Measurements from ENCODE around the gene UBE2Q2. TPM values are rescaled to one million over a fixed set of nuclear protein-coding genes. Genes with fewer than 3 reads are reported as not detected.
A peak's percentile ranks its signal among the peaks of the same experiment; 100 is the strongest.

The UBE2Q2 gene
- total RNA-seq, 1 experiment from 2014 or later: 18.1 TPM

DNA sequence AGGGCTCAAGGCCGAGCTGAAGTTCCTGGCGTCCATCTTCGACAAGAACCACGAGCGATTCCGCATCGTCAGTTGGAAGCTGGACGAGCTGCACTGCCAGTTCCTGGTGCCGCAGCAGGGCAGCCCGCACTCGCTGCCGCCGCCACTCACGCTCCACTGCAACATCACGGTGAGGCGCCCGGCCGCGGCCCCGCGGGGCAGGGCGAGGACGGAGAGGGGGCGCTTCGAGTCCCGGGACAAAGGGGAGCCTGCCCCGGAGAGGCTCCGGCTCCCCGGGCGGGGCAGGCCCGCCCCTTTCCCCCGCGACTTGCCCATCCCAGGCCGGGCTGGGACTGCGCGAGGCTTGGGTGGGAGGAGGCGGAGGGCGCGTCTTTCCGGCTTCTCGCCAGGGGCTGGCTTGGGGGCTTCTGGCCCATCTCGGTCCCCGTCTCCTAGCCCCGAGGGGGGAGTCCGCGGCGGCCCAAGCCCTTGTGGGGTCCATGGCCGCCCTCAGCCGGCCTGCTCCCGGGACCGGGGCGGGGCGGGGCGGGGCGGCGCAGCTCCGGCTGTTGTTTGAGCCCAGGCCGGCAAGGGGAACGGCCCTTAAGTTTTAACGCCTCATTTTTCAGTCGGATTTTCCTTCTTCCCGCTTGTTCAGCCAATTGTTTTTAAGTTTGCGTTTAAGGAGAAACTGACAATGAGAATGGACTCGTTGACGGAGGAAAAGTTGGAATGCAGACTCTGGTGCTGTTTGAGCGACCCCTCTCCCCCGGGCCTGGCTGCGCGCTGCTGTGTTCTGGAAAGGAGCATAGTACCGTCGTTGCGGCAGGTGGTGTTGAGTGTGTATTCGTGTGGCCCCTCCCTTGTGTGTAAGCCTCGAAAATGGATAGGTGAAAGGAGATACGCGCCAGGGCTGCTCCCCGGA, 683 bp downstream of the UBE2Q2 start:
- peaks cover 24% of the 10 kb centered on the region for H3K4me1 ChIP-seq (ENCODE audit: insufficient read depth, low read length, poor library complexity, severe bottlenecking)
- TF ChIP-seq EZH2 (IDR thresholded peaks at IDR 0.05; ENCODE audit: borderline replicate concordance, low read depth, low read length, poor library complexity, severe bottlenecking) (no peak), CTCF (conservative IDR thresholded peaks at IDR 0.05; ENCODE audit: low read depth, low read length) (no peak)
- intact Hi-C loops (cut with micrococcal nuclease; ENCODE audit: unreplicated experiment): no loop called here
- H3K4me3 ChIP-seq (ENCODE audit: low read depth, low read length, poor library complexity, severe bottlenecking): peak overlapping the region; percentile 80
- H3K27ac ChIP-seq (ENCODE audit: low read depth, low read length, poor library complexity, severe bottlenecking): peak overlapping the region; percentile 80
- H3K27me3 ChIP-seq (replicated peaks; ENCODE audit: insufficient read depth, low read depth, low read length, poor library complexity): no peaks in the 10 kb centered on the region
- no TSS peak for BruUV-seq (replicated peaks)
- ChIA-PET POLR2A (ENCODE audit: low non-redundant PET) (interaction anchor here (0.7 kb wide), 1 partner anchor 1056 kb away, joined by 3 read pairs; no protein-coding TSS in a partner anchor), CTCF (no interaction called here)
- no peaks in the 10 kb centered on the region for H3K9me3 ChIP-seq (ENCODE audit: low read depth, low read length, poor library complexity, severe bottlenecking)
- H3K36me3 ChIP-seq (ENCODE audit: insufficient read depth, low read length, poor library complexity, severe bottlenecking): no peaks in the 10 kb centered on the region
- peak; percentile 73 for DNase-seq (ENCODE audit: low spot score)

DNA sequence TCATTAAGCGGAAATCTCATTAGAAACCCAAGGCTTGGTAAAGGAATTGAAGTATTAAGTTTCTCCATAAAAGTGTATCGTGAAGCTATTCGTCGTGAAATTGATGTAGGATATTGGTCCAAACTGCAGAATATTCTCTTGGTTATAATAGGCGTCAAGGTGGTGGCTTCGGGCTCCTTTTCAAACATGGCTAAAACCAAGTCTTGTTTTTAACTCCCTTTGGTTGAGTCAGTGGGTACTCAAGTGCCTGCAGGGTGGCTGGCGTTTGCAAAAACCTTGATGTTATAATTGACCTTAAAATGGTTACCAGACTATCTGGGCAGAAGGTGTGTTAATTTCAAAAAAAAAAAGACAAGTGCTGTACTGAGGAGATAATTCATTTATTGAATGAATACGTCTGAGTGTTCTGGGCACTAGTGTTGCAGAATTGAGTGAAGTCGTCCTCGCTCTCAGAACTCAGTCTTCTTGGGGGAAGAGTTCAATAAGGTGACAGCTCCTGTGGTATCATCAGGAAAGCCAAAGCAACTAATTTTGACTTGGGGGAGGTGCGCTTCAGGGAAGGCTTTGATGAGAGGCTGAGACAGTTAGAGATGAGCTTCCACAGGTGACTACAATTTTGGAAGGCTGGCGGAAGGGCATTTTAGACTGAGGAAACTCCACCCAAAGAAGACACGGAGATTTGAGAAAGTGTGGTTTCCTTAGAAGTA, 1.5 kb downstream of the UBE2Q2 start:
- no peaks in the 10 kb centered on the region for H3K36me3 ChIP-seq (ENCODE audit: insufficient read depth, low read length, poor library complexity, severe bottlenecking)
- H3K4me3 ChIP-seq (ENCODE audit: low read depth, low read length, poor library complexity, severe bottlenecking): peak overlapping the region; percentile 80
- no peaks in the 10 kb centered on the region for H3K9me3 ChIP-seq (ENCODE audit: low read depth, low read length, poor library complexity, severe bottlenecking)
- peaks cover 24% of the 10 kb centered on the region for H3K4me1 ChIP-seq (ENCODE audit: insufficient read depth, low read length, poor library complexity, severe bottlenecking)
- CTCF ChIA-PET: no interaction called here
- intact Hi-C loops (cut with micrococcal nuclease; ENCODE audit: unreplicated experiment): no loop called here
- POLR2A ChIA-PET (ENCODE audit: low non-redundant PET): no interaction called here
- TF ChIP-seq EZH2 (IDR thresholded peaks at IDR 0.05; ENCODE audit: borderline replicate concordance, low read depth, low read length, poor library complexity, severe bottlenecking) (no peak), CTCF (conservative IDR thresholded peaks at IDR 0.05; ENCODE audit: low read depth, low read length) (no peak)
- TSS peak; percentile 39 for BruUV-seq (replicated peaks)
- H3K27me3 ChIP-seq (replicated peaks; ENCODE audit: insufficient read depth, low read depth, low read length, poor library complexity): no peaks in the 10 kb centered on the region
- H3K27ac ChIP-seq (ENCODE audit: low read depth, low read length, poor library complexity, severe bottlenecking): no peak overlapping the region
- no peak for DNase-seq (ENCODE audit: low spot score)

GRCh38 chr15:75849167-75849566, 5.9 kb downstream of the UBE2Q2 start:
- ChIA-PET CTCF (no interaction called here), POLR2A (ENCODE audit: low non-redundant PET) (no interaction called here)
- no peak for DNase-seq (ENCODE audit: low spot score)
- Histone ChIP-seq H3K36me3 (ENCODE audit: insufficient read depth, low read length, poor library complexity, severe bottlenecking) (no peaks in the 10 kb centered on the region), H3K9me3 (ENCODE audit: low read depth, low read length, poor library complexity, severe bottlenecking) (no peaks in the 10 kb centered on the region), H3K27ac (ENCODE audit: low read depth, low read length, poor library complexity, severe bottlenecking) (no peak overlapping the region), H3K4me3 (ENCODE audit: low read depth, low read length, poor library complexity, severe bottlenecking) (no peak overlapping the region), H3K4me1 (ENCODE audit: insufficient read depth, low read length, poor library complexity, severe bottlenecking) (peaks cover 20% of the 10 kb centered on the region), H3K27me3 (replicated peaks; ENCODE audit: insufficient read depth, low read depth, low read length, poor library complexity) (no peaks in the 10 kb centered on the region)
- TF ChIP-seq EZH2 (IDR thresholded peaks at IDR 0.05; ENCODE audit: borderline replicate concordance, low read depth, low read length, poor library complexity, severe bottlenecking) (no peak), CTCF (conservative IDR thresholded peaks at IDR 0.05; ENCODE audit: low read depth, low read length) (no peak)
- intact Hi-C loops (cut with micrococcal nuclease; ENCODE audit: unreplicated experiment): no loop called here
- no TSS peak for BruUV-seq (replicated peaks)

Data from A673 (cell line).